GM18526 (cell line): ENCODE results near the gene KCNH2.

ENCODE experiments used
- POLR2A ChIP-seq: IDR thresholded peaks from 3 replicates; pipeline ENCODE4 v1.6.1; 2011; ENCODE audit not compliant: insufficient read length; ENCODE audit errors: extremely low read depth

KCNH2 gene

GRCh38 chr7:150953061-150953997 is 24.8 kb downstream of the KCNH2 start:
- no peak for TF ChIP-seq POLR2A

- no peak for TF ChIP-seq POLR2A
Measured at GRCh38 chr7:150952331-150953050, 25.6 kb downstream of the KCNH2 start.

- no peak for TF ChIP-seq POLR2A
Measured at GRCh38 chr7:150951521-150951920, 26.6 kb downstream of the KCNH2 start.

- no peak for TF ChIP-seq POLR2A
Measured at GRCh38 chr7:150951181-150951520, 27.0 kb downstream of the KCNH2 start.

DNA sequence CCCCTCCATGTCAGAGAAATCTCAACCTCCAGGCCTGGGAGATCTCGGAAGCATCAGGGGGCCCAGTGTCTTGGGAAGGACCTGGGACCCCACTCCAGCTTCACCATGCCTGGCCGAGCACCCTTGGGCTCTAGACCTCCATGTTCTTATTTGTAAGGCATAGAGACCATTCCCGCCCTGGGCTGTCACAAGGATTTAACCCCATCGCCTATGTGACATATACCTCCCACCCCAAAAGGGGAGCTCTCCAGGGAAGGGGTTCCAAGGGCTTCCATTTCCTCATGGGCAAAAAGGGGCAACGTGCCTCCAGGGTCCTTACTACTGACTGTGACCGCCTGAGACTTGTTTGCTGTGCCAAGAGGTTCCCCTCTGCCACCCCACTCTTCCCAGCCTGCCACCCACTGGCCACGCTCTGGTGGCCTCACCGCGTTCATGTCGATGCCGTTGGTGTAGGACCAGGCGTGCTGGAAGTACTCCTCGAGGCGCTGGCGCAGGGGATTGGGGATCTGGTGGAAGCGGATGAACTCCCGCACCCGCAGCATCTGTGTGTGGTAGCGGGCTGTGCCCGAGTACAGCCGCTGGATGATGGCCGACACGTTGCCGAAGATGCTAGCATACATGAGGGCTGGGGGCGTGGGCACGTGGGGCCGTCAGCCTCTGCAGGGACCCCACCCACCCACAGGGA is 27.5 kb downstream of the KCNH2 start:
- no peak for TF ChIP-seq POLR2A

- TF ChIP-seq POLR2A, result no peak
Measured at GRCh38 chr7:150949971-150950491, 28.1 kb downstream of the KCNH2 start.

DNA sequence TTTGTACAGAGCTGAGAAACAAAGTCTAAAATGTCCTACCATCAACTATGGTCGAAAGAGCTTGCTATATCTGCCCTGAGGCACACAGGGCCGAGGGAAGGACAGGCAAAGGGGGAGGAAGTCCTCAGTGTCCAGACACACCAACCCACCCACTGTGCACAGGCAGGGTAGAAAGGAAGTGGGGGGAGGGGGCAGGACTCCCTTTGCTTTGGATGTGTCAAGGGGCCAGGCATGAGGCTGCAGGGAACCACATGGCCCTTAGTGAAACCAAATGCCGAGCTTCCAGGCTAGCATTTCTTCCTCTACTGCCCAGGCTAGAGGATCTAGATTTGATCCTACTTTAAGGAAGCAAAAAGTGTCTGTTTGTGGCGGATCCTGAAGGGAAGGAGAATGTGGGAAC is 28.6 kb downstream of the KCNH2 start:
- no peak for TF ChIP-seq POLR2A

DNA sequence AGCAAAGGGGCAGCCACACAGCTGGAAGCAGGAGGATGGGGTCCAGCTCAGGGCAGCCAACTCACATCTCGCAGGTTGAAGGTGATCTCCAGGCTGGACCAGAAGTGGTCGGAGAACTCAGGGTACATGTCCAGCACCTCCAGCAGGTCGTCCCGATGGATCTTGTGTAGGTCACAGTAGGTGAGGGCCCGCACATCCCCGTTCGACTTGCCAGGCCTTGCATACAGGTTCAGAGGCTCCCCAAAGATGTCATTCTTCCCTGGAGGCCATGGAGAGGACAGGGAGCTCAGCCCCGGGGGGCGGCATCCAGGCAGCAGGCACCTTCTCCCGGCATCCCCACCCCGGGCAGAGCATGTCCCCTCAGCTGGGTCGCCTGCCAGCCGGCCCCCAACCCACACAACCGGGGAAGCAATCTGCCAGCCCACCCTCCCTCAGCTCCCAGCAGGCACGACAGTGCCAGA is 29.3 kb downstream of the KCNH2 start:
- no peak for TF ChIP-seq POLR2A

DNA sequence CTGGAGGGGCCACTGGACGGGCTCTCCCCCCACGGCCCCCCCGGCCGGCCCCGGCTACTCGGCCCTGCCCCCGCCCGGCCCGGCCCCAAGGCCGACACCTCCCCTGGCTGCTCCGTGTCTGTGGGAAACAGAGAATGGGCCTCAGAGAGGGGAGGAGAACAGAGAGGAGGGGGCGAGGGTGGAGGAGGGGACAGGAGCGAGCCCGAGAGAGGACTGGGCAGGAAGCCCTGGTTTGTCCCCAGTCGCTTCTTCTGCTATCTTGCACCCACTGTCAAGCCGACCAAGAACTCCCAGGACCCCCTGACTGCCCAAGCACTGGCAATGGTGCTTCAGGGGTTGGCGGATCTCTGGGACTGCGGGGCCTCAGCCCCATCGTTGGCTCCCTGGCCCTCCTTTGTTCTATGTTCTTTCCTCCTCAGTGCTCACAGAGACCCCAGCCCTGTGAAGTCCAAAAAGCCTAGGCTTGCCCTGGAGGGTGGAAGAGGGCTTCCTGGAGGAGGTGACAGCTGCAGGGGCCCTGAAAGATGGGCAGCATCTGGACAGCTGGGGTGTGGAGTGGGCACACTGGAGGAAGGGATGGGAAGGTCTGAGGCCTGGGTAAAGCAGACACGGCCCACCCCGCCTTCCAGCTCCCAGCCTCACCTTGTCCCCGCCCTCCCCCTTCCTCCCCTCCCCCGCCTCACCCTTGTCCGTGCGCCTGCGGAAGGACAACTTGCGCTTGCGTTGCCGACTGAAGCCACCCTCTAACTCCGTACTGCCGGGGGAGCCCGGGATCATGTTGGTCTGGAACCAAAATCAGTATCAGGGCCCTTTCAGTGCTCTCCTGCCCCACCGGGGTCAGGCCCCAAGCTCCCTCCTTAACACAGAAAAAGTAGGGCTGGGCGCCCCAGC is 30.1 kb downstream of the KCNH2 start:
- no peak for TF ChIP-seq POLR2A

DNA sequence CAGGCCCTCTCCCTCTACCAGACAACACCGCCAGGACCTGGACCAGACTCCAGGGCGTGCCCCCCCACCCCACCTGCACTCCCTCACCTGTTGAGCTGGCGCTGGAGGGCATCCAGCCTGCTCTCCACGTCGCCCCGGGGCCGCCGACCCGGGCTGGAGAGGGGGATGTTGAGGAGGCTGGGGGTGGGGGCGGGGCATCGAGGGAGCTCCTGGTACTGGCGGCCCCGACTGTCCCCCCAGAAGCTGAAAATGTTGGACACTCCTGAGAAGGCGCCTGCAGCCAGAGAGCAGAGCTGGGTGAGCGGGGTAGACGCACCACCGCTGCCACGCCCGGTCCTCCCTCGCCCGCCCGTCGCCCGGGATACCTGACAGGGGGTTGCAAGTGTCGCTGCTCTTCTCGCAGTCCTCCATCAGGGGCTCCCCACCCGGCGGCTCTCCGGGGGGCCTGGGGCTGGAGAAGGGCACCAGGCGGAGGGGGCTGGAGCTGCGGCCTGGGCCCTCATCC is 30.8 kb downstream of the KCNH2 start:
- TF ChIP-seq POLR2A, result no peak

- TF ChIP-seq POLR2A, result no peak
Measured at GRCh38 chr7:150946421-150947240, 31.5 kb downstream of the KCNH2 start.

DNA sequence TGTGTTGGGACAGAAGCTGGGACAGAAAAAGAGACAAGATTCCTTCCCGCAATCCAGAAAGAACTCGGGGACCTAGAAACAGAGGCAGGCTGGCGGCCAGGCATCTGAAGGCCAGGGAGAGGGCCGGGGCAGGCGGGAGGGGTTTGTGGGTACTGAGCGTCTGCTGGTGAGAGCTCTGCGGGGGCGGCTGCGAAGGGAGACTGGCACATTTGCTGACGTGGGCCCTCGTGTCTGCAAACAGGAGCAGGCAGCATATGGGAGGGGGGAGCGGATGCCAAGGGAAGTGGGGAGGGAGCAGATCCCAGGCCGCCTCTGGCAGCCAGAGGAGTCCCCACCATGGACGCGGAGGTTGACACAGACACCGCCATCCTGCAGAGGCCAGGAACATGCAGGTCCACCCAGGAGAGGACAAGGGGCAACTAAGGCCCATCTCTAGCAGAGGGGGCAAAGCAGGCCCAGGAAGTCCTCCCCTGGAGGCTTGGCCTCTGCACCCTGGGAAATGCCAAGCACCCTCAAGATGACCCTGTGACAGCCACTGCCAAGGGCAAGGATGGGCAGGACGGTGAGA is 32.2 kb downstream of the KCNH2 start:
- TF ChIP-seq POLR2A, result no peak
